SK-N-MC (cell line): ENCODE measurements around the gene SELENOO.

ENCODE experiments used
- EZH2 ChIP-seq: fragments of 200-600 bp; sonication (generic); IDR thresholded peaks from one replicate; pipeline ENCODE4 v1.6.1; 2017; ENCODE audit warnings: antibody characterized with exemption
- POLR2AphosphoS5 ChIP-seq: IDR thresholded peaks from 2 replicates; pipeline ENCODE4 v1.6.1; 2012; ENCODE audit warnings: mild to moderate bottlenecking, low read depth, low read length, borderline replicate concordance

DNA sequence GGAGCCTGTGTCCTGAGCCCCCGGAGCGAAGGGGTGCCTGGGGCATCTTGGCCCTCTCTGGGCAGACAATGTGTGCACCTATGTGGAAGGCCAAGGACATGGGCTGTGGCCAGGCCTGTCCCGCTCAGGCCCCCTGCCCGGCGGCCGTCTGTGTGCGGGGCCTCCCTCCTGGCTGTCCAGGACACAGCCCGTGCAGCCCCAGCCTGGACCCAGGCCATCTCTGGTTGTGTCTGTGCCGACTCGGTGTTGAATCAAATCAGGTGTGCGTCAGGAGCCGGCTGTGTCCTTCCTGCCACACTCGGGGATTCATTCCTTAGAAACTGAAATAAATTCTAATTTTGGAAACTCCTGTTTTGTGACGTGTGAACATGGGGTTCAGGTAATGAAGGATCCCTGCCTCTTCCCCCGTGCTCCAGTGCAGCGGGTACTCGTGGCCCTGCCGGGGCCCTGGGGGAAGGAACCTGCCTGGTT lies 1.5 kb upstream of the SELENOO start:
- TF ChIP-seq EZH2 (no peak), POLR2AphosphoS5 (no peak)
